Astrocyte (in vitro differentiated cells and primary cell): ENCODE results near the gene METTL9. TPM values are rescaled to one million over a fixed set of nuclear protein-coding genes. Genes with fewer than 3 reads are reported as not detected.
"Not testable (repeated sequence)": the region's sequence is repeated elsewhere in the genome, so short reads cannot be mapped to it uniquely, and the experiment has no call there.

Experiments used
- DNase-seq: peaks from one replicate; pipeline ENCODE4 v3.0.0-alpha.2; 2010; ENCODE audit warnings: low read depth
- FAIRE-seq: peaks from 2 replicates; lab custom pipeline; 2011; peaks lifted over from hg19 to GRCh38; lab: Jason Lieb, UNC
- H2AFZ ChIP-seq: 2 replicates; pipeline ENCODE4 v1.6.0; 2012; ENCODE audit warnings: low read depth, low read length, inconsistent platforms
- H3K27ac ChIP-seq: 2 replicates; pipeline ENCODE4 v1.5.1; 2011; ENCODE audit warnings: low read depth, low read length, inconsistent platforms
- H3K27me3 ChIP-seq: 2 replicates; pipeline ENCODE4 v1.6.0; 2011; ENCODE audit warnings: low read length, inconsistent platforms; ENCODE audit not compliant: insufficient read depth
- H3K36me3 ChIP-seq: 2 replicates; pipeline ENCODE4 v1.5.1; 2011; ENCODE audit warnings: low read length, inconsistent platforms; ENCODE audit not compliant: insufficient read depth
- H3K4me1 ChIP-seq: 2 replicates; pipeline ENCODE4 v1.5.1; 2011; ENCODE audit warnings: low read length, inconsistent platforms; ENCODE audit not compliant: insufficient read depth
- H3K4me2 ChIP-seq: 2 replicates; pipeline ENCODE4 v1.6.0; 2012; ENCODE audit warnings: low read length, inconsistent platforms
- H3K4me3 ChIP-seq: 2 replicates; pipeline ENCODE4 v1.5.1; 2011; ENCODE audit warnings: low read depth, mild to moderate bottlenecking, low read length, inconsistent platforms; ENCODE audit not compliant: insufficient read depth
- H3K79me2 ChIP-seq: 2 replicates; pipeline ENCODE4 v1.6.0; 2012; ENCODE audit warnings: mild to moderate bottlenecking, low read length, inconsistent platforms; ENCODE audit not compliant: insufficient read depth
- H3K9ac ChIP-seq: 2 replicates; pipeline ENCODE4 v1.6.0; 2012; ENCODE audit warnings: mild to moderate bottlenecking, low read length, inconsistent platforms
- H3K9me3 ChIP-seq: 2 replicates; pipeline ENCODE4 v1.5.1; 2012; ENCODE audit warnings: low read depth, mild to moderate bottlenecking, low read length, inconsistent platforms; ENCODE audit not compliant: insufficient read depth
- H4K20me1 ChIP-seq: 2 replicates; pipeline ENCODE4 v1.6.0; 2012; ENCODE audit warnings: low read length, inconsistent platforms; ENCODE audit not compliant: insufficient read depth
- H3K27ac Mint-ChIP-seq: one replicate; pipeline ENCODE4 v1.8.0; 2021; ENCODE audit warnings: mild to moderate bottlenecking, mixed read lengths; ENCODE audit not compliant: unreplicated experiment
- H3K27me3 Mint-ChIP-seq: one replicate; pipeline ENCODE4 v1.8.0; 2021; ENCODE audit warnings: low read depth, mixed read lengths; ENCODE audit not compliant: unreplicated experiment
- H3K36me3 Mint-ChIP-seq: one replicate; pipeline ENCODE4 v1.8.0; 2021; ENCODE audit warnings: low read depth, mixed read lengths; ENCODE audit not compliant: unreplicated experiment
- H3K4me1 Mint-ChIP-seq: one replicate; pipeline ENCODE4 v1.8.0; 2021; ENCODE audit warnings: low read depth, mixed read lengths; ENCODE audit not compliant: unreplicated experiment
- H3K4me3 Mint-ChIP-seq: one replicate; pipeline ENCODE4 v1.8.0; 2021; ENCODE audit warnings: mild to moderate bottlenecking, moderate library complexity, mixed read lengths; ENCODE audit not compliant: unreplicated experiment
- H3K9me3 Mint-ChIP-seq: one replicate; pipeline ENCODE4 v1.8.0; 2021; ENCODE audit warnings: mild to moderate bottlenecking, mixed read lengths; ENCODE audit not compliant: unreplicated experiment
- EZH2 ChIP-seq: IDR thresholded peaks from 2 replicates; pipeline ENCODE4 v1.6.1; 2012; ENCODE audit warnings: mild to moderate bottlenecking, low read length, inconsistent platforms; ENCODE audit not compliant: insufficient read depth
- total RNA-seq: library from RNA; stranded (reverse); gene quantifications from 2 replicates; pipeline ENCODE4 v1.2.1, GENCODE V29; 2021
- TF ChIP-seq, protein P1 (sequence below): IDR thresholded peaks from 2 replicates; pipeline ENCODE4 v1.5.1; 2011; ENCODE audit warnings: low read depth, mild to moderate bottlenecking, inconsistent platforms, low read length, moderate library complexity; ENCODE audit not compliant: insufficient read depth

Gene METTL9
- total RNA-seq, 1 donor from 2014 or later: 88.1 TPM

DNA sequence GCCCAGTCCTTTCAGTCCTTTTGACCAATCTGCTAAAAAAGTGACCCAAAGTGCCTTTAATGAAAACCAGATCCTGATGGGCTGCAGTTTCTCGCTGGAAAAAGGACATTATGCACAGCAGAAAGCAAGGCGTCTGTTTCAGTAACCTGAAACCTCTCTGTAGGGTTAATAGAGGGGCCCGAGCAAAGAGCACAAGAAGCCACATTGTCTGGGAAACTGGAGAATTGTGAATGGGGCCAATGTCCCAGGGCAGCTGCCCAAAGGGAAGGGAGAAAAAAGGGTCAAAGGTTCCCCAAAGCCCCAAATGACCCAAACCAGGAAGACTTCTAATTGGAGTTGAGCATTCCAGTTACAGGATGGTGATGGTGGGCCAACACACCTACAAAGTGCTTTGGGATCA is 67.4 kb downstream of the METTL9 start:
- DNase-seq (no peak), FAIRE-seq (no peak)
- H3K27ac ChIP-seq: no peak overlapping the region
- TF ChIP-seq, protein P1, sequence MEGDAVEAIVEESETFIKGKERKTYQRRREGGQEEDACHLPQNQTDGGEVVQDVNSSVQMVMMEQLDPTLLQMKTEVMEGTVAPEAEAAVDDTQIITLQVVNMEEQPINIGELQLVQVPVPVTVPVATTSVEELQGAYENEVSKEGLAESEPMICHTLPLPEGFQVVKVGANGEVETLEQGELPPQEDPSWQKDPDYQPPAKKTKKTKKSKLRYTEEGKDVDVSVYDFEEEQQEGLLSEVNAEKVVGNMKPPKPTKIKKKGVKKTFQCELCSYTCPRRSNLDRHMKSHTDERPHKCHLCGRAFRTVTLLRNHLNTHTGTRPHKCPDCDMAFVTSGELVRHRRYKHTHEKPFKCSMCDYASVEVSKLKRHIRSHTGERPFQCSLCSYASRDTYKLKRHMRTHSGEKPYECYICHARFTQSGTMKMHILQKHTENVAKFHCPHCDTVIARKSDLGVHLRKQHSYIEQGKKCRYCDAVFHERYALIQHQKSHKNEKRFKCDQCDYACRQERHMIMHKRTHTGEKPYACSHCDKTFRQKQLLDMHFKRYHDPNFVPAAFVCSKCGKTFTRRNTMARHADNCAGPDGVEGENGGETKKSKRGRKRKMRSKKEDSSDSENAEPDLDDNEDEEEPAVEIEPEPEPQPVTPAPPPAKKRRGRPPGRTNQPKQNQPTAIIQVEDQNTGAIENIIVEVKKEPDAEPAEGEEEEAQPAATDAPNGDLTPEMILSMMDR: no peak
- TF ChIP-seq EZH2: no peak
- H3K4me2 ChIP-seq: no peak overlapping the region
- no peaks in the 10 kb centered on the region for H3K4me1 ChIP-seq
- no peak overlapping the region for H2AFZ ChIP-seq
- H3K9me3 Mint-ChIP-seq: no peaks in the 10 kb centered on the region
- no peak overlapping the region for H3K9ac ChIP-seq
- H3K4me3 Mint-ChIP-seq: no peak overlapping the region
- no peaks in the 10 kb centered on the region for H3K9me3 ChIP-seq
- H4K20me1 ChIP-seq: no peaks in the 10 kb centered on the region
- peaks cover 6% of the 10 kb centered on the region for H3K27me3 ChIP-seq
- no peak overlapping the region for H3K4me3 ChIP-seq
- H3K27me3 Mint-ChIP-seq: peaks cover 2% of the 10 kb centered on the region
- H3K4me1 Mint-ChIP-seq: peaks cover 3% of the 10 kb centered on the region
- H3K36me3 ChIP-seq: no peaks in the 10 kb centered on the region
- H3K27ac Mint-ChIP-seq: no peak overlapping the region
- no peaks in the 10 kb centered on the region for H3K36me3 Mint-ChIP-seq
- no peaks in the 10 kb centered on the region for H3K79me2 ChIP-seq

DNA sequence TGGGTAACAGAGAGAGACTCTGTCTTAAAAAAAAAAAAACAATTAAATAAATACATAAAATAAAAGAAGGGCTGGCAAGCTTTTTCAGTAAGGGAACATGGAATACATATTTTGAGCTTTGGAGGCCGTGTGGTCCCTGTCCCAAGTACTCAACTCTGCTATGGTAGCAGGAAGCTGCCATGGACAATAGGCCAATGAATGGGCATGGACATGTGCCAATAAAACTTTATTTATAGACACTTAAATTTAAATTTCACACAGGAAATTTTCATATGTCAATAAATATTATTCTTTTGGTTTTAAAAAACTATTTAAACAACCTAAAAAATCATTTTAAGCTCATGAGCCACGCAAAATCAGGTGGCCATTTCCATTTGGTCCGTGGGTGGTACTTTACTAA is 68.2 kb downstream of the METTL9 start:
- FAIRE-seq (no peak), DNase-seq (no peak)
- no peak overlapping the region for H3K27ac ChIP-seq
- Mint-ChIP-seq H3K9me3 (no peaks in the 10 kb centered on the region), H3K36me3 (no peaks in the 10 kb centered on the region), H3K27ac (no peak overlapping the region), H3K27me3 (peaks cover 2% of the 10 kb centered on the region), H3K4me3 (no peak overlapping the region), H3K4me1 (peaks cover 3% of the 10 kb centered on the region)
- no peak overlapping the region for H3K9ac ChIP-seq
- no peak overlapping the region for H2AFZ ChIP-seq
- H3K27me3 ChIP-seq: peaks cover 6% of the 10 kb centered on the region
- no peak for TF ChIP-seq EZH2
- TF ChIP-seq, protein P1: no peak
- no peaks in the 10 kb centered on the region for H4K20me1 ChIP-seq
- no peaks in the 10 kb centered on the region for H3K36me3 ChIP-seq
- H3K4me3 ChIP-seq: no peak overlapping the region
- no peaks in the 10 kb centered on the region for H3K4me1 ChIP-seq
- no peak overlapping the region for H3K4me2 ChIP-seq
- H3K9me3 ChIP-seq: no peaks in the 10 kb centered on the region
- H3K79me2 ChIP-seq: no peaks in the 10 kb centered on the region

DNA sequence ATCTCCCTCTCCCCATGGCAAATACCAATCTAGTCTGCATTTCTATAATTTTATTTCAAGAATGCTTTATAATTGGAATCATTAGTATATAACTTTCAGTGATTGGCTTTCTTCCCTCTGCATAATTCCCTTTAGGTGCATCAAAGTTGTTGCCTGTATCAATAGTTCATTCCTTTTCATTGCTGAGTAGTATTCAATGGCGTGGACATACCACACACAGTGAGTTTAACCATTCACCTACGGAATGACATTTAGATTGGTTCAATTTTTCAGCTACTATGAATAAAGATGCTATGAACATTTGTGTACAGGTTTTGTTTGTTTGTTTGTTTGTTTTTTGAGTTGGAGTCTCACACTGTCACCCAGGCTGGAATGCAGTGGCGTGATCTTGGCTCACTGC is 74.1 kb downstream of the METTL9 start:
- no peak overlapping the region for H3K9ac ChIP-seq
- H3K9me3 ChIP-seq: no peaks in the 10 kb centered on the region
- H3K36me3 ChIP-seq: no peaks in the 10 kb centered on the region
- H3K27me3 ChIP-seq: no peaks in the 10 kb centered on the region
- H3K4me1 Mint-ChIP-seq: no peaks in the 10 kb centered on the region
- H3K4me2 ChIP-seq: no peak overlapping the region
- H4K20me1 ChIP-seq: no peaks in the 10 kb centered on the region
- H2AFZ ChIP-seq: no peak overlapping the region
- H3K4me3 ChIP-seq: no peak overlapping the region
- no peaks in the 10 kb centered on the region for H3K9me3 Mint-ChIP-seq
- H3K79me2 ChIP-seq: no peaks in the 10 kb centered on the region
- no peak for TF ChIP-seq EZH2
- TF ChIP-seq, protein P1: no peak
- no peaks in the 10 kb centered on the region for H3K4me1 ChIP-seq
- no peak overlapping the region for H3K27ac Mint-ChIP-seq
- no peak overlapping the region for H3K4me3 Mint-ChIP-seq
- DNase-seq: no peak
- H3K27ac ChIP-seq: no peak overlapping the region
- FAIRE-seq: no peak
- H3K27me3 Mint-ChIP-seq: no peaks in the 10 kb centered on the region
- no peaks in the 10 kb centered on the region for H3K36me3 Mint-ChIP-seq

DNA sequence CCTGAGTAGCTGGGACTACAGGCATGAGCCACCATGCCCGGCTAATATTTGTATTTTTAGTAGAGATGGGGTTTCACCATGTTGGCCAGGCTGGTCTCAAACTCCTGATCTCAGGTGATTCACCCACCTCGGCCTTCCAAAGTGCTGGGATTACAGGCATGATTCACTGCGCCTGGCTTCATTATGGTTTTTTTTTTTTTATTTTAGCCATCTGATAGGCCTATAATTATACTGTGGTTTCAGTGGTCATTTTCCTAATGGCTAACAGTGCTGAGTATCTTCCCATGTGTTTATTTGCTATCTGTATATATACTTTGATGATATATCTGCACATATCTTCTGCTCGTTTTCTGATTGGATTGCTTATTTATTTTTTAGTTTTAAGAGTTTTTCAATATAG is 75.1 kb downstream of the METTL9 start:
- not testable (repeated sequence) for H3K27me3 Mint-ChIP-seq, H3K9ac ChIP-seq, H4K20me1 ChIP-seq, H3K27ac ChIP-seq, H3K9me3 ChIP-seq, H3K4me1 Mint-ChIP-seq, H3K4me3 Mint-ChIP-seq, FAIRE-seq, H3K4me2 ChIP-seq, H3K4me1 ChIP-seq, H3K27ac Mint-ChIP-seq, H3K4me3 ChIP-seq, H2AFZ ChIP-seq, H3K27me3 ChIP-seq, H3K9me3 Mint-ChIP-seq, H3K79me2 ChIP-seq, DNase-seq, H3K36me3 Mint-ChIP-seq, H3K36me3 ChIP-seq
